T-helper 22 cell (primary cell): ENCODE data around the gene ZFP91.

Source experiments
- DNase-seq: peaks from one replicate; pipeline ENCODE4 v3.0.0-alpha.2; 2020; ENCODE audit warnings: low read depth

Gene ZFP91

DNA sequence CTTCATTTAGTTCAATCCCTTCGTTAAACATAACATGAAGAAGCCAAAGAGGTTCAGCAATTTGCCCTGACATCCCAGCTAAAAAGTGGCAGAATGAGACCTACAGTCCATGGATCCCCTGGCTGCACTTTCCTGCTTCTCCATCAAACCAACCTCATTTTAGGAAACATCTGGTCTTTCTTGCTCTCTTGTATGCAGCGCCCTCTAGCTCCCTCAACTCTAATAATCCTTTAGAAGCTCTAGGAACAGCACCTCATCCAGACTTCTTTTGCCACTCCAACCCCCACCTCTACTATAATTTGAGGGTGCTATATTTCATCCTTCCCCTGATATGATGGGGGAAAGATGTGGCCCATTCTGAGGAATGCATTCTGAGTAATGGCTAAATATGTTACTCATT is 51.0 kb downstream of the ZFP91 start:
- DNase-seq = no peak

DNA sequence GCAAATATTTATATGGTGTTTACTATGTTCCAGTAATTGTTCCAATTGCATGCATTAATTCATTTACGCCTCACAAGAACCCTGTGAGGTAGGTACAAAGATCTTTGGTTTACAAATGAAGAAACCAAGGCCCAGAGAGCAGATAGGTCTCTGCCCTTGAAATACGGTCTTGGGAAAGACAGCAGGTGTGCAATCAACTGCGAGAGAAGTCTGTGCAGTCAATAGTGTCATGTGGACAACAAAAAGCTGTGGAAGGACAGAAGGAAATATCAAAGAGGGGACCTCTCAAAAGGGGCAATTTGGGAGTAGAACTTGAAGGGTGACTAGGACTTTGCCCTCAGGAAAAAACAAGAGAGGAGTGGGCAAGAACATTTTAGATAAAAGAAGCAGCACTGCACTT is 52.5 kb downstream of the ZFP91 start:
- DNase-seq = no peak

DNA sequence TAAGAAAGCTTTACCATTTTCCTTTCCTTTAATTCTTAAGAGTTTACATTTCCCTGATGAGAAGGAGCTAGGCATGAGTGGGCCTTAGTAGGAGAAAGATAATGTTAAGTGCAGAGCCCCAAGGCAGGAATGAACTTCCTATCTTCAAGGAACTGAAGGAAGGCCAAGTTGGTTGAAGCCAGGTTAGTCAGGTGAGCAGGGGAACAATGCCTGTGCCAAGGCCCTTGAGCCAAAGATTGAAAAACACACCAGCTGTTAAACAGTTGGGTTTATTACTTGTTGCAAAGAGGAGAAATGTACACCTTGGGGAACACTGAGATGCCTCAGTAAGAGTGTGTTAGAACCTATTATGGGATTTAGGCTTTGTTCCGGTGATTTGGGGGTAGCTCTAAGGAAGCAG is 53.6 kb downstream of the ZFP91 start:
- no peak for DNase-seq

DNA sequence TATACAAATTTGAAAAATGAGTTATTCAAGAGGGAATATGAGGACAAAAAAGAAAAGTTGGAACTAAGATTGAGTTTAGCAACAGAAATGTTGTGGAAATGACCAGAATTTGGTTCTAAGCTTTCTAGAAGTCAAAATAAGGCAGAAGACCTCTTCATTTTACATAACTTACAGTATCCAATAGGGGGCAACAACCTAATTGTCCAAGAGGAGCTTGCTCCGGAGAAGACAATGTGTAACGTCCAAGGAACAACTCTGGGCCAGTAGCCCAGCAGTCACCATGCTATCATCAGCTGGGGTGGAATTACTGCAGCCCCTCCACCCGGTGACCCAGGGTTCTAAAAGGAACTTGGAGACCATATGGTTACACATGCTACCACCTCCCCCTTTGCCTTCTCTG is 57.7 kb downstream of the ZFP91 start:
- no peak for DNase-seq

DNA sequence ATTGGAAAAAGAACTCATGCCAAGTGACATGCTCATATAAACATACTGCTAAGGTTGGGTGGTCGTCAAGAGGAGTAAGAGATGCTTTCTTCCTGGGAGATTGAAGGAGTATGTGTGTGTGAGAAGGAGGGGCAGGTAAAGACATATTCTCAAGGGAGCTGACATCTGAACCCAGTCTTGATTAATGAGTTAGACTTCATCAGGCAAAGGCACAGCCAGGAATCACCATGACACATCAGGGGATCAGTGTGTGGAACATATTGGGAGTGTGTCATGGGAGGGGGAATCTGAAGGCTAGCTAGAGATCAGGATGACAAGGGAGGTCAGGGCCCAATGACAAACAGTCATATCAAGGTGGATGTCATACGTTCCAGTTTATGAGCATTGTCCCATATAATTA is 58.5 kb downstream of the ZFP91 start:
- no peak for DNase-seq

DNA sequence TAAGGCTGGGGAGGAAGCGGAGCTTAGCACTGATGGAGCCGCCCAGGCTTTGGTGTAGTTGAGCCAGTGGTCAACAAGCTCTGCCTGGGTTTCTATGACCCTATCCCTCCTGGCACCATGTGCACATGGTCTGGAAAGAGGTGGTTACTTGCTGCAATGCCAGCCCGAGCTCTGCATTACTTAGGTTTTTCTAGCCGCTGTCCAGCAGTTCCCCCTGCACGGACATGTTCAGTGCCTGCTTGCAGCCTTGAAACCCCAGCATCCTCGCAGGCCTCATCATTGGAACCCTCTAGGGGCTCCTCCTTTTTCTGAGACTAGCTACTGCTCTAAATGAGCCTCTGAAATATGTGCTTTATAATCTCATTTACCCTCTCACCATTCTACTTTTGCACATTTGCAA is 60.2 kb downstream of the ZFP91 start:
- DNase-seq = no peak

DNA sequence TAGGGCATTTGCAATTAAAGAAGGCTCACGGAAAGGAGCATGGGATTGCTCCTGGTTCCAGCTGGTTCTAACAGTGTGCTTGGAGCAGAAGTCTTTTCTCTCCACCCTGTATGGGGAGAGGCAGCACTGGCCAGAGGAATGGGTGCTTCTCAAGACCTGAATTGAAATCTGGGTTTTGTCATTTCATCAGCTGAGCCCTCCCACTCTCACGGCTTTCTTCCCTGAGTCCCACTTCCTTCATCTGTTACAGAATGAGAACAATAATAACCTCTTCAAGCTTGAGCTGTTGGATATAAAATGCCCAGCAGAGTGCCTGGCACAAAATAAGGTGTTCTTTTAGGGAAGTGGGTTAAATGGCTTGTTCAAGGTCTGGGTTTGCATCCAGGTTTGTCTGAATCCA is 60.8 kb downstream of the ZFP91 start:
- DNase-seq = no peak

DNA sequence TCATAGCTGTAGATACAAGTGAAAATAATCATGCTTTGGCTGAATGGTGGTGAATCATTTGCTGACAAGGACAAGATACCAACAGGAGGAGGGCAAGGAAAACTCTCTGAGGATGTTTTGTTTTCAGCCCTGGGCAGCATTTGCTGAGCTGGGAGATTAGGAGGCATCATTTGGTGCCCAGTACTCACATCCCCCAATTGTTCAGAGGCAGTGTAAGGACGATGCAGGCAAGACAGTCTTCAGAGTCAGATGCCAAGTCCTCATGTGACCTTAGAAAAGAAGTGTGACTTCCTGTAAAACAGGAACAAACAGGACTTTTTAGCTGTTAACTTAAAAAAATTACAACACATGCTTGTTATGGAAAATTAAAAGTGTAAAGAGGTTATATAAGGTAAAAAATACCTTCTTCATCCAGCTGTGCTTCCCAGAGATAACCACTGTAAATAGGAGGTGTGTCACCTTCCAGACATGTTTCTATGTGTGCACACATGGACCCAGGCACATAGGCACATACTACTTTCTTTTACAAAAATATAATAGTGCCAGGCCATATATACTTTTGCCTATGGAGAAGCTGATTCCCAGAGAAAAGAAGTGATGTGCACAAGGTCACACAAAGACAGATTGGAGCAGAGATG is 61.6 kb downstream of the ZFP91 start:
- DNase-seq = no peak

DNA sequence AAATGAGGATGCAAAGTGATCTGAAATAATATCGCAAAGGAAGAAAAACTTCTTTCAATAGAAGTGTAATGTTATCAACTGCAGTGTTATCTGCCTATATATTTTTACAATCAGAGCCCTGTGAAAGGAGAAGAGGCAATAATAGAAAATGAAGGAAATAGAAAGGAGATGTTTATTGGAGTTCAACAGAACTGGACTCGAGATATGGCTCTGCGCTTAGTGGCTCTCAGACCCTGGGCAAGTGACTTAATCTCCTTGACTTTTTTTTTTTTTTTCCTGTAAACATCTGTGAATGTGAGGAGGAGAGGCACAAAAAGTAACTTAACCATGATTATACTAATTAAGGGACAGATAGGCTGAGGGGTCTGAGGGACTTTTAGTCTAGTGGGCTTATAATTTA is 62.5 kb downstream of the ZFP91 start:
- no peak for DNase-seq

DNA sequence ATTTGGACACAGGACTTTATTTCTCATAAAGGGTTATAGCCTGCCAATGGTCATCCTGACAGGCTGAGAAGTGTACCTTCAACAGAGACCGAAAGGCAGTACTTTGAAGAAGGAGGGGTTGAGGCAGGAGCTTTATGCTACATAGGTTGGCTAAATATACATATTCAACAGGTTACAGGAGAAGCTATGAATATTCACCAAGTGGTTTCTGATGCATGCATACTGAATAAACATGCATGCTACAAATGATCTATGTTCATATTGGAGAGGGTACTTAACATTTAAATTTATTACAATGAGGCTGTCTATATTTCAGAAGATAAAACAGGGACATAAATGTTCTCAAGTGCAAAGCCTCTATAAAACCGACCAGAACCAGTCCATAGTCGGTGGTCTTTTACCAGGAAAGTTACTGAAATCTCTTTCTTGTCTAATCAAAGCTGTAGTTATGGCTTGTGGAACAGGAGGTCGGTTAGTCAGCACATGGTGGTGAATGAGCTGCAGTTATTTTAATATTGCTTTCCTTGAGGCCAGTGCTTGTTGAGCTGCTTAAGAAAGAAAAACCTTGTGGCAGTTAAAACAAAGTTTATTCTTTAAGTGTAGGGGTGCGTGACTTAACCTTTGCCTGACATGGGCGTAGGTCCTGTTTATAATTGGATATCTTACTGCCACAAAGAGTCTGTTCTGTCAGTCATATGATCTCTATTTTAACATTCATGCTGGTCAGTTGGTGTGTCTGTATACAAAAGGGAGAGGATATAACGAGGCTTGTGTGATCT is 63.1 kb downstream of the ZFP91 start:
- DNase-seq = no peak

DNA sequence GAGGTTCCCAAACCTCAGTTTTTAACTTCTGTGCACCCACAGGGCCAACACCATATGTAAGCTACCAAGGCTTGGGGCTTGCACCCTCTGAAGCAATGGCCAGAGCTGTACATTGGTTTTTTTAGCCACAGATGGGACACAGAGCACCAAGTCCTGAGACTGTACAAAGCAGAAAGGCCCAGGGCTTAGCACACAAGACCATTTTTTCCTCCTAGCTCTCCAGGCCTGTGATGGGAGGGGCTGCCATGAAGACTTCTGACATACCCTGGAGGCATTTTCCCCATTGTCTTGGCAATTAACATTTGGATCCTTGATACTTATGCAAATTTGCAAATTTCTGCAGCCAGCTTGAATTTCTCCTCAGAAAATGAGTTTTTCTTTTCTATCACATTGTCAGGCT is 67.0 kb downstream of the ZFP91 start:
- no peak for DNase-seq

DNA sequence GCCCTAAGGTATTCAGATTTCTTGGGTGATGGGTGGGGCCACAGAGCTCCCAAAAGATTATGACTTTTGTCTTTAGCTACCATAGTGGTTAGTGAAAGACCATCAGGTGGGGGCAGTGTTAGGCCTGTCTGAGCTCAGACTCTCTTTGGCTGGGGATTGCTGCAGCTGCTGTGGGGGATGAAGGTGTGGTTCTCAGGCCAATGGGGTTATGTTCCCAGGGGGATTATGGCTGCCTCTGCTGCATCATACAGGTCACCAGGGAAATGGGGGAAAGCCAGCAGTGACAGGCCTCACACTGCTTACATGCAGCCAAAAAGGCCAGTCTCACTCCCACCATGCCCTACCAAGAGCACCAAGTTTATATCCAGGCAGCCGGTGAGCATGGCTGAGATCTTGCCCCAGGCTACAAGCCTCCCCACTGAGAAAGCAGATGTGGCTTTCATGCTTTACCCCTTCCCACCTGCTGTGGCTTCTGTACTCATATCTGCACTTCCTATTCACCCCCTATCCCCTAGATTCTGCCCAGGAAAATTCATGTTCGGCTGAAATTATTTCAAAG is 68.4 kb downstream of the ZFP91 start:
- no peak for DNase-seq

DNA sequence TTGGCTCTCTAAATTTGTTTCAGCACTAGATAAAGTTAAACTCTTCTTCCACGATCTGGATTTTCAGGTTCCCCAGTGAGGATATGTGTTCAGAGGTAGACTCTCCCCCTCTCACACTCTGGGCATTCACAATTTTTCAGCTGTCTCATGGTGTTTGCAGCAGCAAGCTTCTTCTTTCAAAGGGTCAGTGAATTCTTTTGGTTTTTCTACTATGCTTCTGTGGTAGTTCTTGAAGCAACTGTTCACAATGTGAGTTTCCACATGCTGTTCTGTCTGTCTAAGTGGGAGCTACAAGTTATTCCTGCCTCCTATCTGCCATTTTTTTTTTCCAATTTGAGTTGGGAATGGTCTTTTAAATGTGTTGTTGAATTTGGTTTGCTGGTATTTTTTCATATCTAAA is 69.0 kb downstream of the ZFP91 start:
- no peak for DNase-seq

DNA sequence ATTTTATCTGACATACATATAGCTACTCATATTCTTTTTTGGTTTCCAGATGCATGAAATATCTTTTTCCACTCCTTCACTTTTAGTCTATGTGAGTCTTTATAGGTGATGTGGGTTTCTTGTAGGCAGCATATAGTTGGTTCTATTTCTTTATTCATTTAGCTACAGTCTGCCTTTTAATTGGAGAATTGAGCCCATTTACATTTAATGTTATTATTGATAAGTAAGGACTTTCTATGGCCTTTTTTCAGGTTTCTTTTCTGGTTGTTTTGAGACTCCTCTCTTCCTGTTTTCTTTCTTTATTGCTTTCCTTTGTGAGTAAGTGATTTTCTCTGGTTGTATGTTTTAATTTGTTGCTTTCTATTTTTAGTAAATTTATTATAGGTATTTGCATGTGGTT is 70.8 kb downstream of the ZFP91 start:
- DNase-seq = no peak

DNA sequence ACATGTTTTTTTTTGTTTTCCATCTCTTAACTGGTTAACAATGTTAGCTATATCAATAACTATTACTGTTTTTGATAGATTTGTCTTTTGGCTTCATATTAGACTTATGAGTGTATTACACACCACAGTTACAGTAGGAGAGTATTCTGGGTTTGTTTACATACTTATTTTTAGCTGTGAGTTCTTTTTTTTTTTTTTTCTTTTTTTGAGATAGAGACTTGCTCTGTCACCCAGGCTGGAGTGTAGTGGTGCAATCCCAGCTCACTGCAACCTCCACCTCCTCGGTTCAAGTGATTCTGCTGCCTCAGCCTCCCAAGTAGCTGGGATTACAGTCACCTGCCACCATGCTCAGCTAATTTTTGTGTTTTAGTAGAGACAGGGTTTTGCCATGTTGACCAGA is 71.6 kb downstream of the ZFP91 start:
- no peak for DNase-seq

DNA sequence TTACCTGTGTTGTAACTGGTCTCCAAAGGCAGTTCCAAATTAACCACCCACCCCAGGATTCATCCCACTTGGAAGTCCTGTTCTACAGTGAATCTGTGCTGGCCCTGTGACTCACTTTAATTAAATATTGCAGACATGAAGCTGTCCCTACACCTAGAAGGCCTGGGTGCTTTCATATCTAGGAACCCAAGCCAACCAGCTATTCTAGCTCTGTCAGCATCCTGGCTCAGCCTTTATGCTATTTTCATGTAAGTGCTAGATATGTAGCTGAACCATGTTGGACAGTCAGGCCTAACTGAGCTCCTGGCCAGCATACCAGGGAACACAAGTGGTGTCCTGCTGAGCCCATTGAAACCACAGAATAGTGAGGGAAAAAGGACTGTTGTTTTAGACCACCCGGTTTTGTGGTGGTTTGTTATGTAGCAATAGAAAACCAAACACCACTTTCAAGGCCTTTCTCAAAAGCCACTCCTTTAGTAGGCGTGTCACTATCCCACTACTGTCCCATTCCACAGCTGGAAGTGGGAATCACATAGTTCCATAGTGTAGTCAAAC is 73.9 kb downstream of the ZFP91 start:
- DNase-seq = no peak

DNA sequence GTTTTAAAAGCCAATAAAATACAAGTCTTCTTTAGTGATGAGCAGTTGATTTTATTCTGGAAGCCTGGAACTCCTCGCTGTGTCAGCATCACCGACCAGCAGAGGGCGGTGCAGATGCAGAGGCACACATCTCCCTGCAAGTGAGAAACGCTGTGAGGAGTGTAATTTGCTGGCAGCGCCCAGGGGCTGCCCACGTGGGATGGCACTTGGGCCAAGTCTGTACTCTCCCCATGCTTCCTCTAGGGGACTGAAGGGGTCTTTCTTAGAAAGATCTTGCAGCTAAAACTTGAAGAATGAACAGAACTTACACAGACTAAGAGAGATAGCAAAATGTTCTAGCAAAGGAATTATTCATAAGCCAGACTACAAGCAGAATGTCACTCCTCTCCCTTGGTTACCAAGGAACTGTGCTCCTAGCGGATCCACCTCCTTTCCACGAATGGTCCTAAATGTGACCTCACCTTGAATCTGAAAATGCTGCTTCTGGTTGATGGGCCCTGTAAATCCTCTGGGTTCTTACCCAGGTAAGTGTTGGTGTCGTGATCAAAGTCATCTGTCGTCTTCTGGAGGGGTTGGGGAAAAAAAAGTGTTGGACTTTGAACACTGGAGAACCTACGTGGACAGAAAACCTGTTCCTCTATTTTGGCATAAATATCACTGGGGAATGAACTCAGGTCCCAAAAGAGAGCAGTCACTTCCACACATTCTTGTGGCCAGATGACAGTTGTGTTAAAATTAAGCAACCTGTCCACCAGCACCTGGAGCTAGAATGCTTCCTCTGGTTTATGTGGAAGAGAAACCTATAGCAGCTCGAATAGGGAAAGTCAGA is 75.4 kb downstream of the ZFP91 start:
- DNase-seq = peak; percentile 31

DNA sequence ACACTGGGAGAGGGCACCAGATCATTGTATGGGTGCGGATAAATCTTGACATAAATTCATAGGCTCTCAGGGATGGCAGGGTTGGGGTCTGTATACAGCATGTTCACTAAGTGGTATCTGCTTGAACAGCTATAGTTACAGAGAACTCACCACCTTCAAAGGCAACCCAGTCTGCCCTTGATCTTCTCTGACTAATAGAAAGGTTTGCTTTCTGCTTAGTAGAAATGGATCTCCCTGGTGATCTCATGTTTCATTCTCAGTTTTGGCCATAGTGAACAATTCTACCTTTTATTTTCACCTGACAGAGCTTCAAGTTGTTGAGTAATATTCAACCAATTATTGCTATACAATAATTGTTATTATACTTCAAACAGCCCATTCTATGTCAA is 76.0 kb downstream of the ZFP91 start:
- no peak for DNase-seq

DNA sequence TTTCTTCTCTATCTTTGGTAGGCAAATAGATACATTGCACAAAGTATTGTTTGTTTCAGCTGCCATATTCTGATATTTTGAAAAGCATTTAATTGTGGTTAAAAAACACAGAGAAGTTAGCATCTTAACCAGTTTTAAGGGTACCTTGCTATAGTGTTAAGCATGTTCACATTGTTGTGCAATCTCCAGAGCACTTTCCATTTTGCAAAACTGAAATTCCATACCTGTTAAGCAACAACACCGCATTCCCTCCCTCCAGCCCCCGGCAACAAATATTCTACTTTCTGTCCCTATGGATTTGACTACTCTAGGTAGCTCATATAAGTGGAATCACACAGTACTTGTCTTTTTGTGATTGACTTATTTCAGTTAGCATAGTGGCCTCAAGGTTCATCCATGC is 77.5 kb downstream of the ZFP91 start:
- DNase-seq = no peak

DNA sequence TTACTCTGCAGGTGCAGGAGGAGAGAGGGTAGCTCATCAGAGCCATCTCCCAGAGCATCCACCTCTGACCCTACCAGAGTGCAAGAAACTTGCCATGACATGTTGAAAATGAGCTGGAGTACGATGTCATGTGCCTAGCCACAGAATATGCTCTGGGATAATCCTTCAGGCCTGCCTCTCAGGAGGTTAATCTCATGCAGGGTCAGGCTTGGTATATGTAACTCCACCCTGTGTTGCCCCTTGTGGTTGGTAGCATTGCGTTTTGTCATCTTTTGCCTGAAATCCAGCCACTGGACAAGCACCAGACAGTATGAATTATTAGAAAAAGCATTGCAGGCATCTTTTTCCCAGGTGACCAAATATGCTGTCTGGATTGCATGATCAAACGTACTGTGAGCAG is 79.8 kb downstream of the ZFP91 start:
- DNase-seq = no peak

DNA sequence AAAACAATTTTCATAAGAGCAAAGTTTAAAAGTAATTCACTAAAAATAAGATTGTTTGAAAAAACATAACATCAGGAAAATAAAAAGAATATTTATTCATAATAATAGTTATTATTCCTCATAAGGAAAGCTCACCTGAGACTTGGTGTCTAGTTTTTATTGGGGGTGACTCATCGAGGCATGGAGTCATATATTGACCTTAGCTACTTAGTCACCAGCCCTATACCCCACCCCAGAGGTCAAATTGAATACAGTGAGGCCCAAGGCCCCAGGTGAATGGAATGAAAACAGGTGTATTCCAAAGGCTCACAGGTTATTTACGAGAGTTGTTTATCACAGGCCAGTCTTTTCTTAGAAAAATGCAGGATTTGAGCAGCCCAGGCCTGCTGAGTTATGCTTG is 80.5 kb downstream of the ZFP91 start:
- DNase-seq = no peak

DNA sequence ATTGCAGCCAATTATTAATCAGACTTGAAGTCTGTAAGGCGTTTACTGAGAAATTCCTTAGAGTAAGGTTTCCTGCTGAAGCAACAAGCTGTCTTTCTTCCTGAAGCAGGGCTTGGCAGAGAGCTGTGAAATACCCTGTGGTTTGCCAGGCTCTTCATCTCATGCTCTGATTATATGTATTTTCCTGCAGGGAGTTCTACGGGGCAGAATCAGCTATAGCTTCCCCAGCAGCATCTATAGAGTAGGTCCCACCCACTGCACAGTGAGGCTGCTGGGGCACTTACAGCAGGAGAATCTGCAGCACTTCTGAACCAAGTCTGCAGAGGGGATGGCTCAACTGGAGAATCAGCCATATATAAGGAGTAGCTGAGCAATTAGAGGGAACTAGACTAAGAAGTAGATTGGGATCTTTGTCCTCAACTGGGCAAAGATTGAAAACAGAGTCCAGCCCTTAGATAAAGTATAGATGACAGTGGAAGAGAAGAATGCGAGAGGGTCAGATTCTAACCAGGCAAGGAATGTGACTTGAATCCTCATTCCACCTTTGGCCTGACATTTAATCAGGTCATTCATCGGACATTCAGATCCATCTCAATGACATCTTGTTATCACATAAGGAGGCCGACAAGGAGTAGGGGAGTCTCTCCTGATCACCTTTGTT is 81.2 kb downstream of the ZFP91 start:
- DNase-seq = no peak
